Pulmonary artery endothelial cell (primary cell): Measurements from ENCODE around the gene BCLAF1. TPM values are rescaled to one million over a fixed set of nuclear protein-coding genes. Genes with fewer than 3 reads are reported as not detected.
"Not testable (repeated sequence)": the region's sequence is repeated elsewhere in the genome, so short reads cannot be mapped to it uniquely, and the experiment has no call there.

Experiments
- DNase-seq: peaks from one replicate; pipeline ENCODE4 v3.0.0-alpha.2; 2011; ENCODE audit warnings: low read depth, low spot score
- total RNA-seq: library from RNA; depleted of rRNA; stranded (reverse); fragments of >200 nt; gene quantifications from 2 replicates; pipeline ENCODE4 v1.2.3, GENCODE V29; 2014

BCLAF1 gene
- total RNA-seq, 1 donor from 2014 or later = 112 TPM

GRCh38 chr6:136309729-136310311 is 20.2 kb upstream of the BCLAF1 start:
- DNase-seq = no peak

DNA sequence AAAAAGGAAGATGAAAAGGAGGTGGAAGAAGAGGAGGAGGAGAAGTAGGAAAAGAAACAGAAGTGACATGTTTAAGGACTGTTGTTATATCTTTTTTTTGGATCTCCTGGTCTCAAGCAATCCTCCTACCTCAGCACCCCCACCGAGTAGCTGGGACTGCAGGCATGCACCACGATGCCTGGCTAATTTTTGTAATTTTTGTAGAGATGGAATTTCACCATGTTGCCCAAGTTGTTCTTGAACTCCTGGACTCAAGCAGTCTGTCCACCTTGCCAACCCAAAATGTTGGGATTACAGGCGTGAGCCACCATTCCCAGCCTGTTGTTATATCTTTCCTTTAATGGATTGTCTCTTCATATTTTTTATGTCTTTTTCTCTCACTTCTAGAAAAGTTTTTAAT is 19.5 kb upstream of the BCLAF1 start:
- DNase-seq = no peak

GRCh38 chr6:136308469-136308868 is 18.8 kb upstream of the BCLAF1 start:
- not testable (repeated sequence) for DNase-seq

GRCh38 chr6:136307351-136307750 is 17.7 kb upstream of the BCLAF1 start:
- DNase-seq = no peak

DNA sequence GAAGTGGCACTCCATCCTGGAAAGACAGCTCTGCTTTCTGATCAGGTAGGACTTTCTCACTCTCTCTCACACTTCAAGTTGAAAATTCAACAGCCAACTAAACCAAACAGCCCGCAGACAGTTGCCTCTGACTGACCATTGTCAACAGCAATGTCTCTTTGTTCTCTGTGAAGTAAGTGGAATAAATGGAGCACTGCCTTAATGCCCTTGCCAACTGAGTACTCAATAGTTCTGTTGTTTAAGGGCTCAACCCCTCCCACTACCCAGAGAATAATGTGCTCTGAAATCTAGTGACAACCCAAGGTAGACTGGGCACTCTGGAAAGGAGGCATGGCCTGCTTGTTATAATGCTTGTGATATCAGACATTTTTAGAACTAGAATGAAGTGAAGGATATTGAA is 16.8 kb upstream of the BCLAF1 start:
- no peak for DNase-seq

DNA sequence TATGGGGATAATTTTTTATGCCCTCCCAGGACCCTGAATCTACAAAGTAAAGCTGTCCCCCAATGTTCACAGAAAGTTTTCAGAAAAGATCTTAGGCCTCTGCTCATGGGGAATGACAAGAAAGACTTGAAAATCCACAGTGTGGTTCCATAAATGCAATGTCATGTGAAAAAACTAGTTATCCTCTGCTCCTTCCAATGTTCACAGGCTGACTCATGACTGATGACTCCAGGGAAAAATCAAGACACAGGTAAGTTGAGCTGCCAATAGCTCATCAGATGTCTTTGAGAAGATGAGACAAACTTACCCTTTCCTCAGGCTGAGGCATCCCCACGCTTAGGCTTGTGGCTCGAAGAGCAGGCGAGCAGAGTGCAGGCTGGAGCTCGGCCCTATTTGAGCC is 14.8 kb upstream of the BCLAF1 start:
- DNase-seq = no peak

GRCh38 chr6:136303516-136303915 is 13.9 kb upstream of the BCLAF1 start:
- no peak for DNase-seq

- no peak for DNase-seq
Observed at GRCh38 chr6:136294621-136295020, 5.0 kb upstream of the BCLAF1 start.

DNA sequence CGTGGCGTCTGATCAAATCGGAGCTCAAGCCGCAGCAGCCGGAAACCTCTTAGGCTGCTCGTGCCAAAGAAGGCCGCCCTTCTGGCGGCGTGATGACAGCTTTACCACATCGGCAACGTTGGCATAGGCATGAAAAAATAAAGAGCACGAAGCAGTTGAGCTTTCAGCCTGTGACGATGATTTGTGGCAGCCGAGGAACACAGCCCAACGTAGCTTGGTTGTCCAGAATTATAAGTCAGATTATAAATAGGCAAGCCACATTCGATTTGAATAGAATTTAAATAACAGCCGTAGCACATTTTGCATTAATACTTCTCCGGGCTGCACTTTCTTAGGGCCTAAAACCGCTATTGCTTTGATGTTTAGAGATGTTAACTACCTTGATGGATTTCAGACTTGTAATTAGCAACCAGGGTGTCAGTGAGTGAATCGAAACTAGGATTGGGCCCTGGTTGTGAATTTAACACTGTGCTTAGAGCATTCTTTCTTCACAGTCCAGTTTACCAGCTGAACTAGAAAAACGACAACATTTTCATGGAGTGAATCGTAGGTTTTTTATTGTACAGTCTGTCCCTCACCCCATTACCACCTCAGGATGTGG is 864 bp upstream of the BCLAF1 start:
- peak; percentile 60 for DNase-seq

GRCh38 chr6:136289327-136289578 is 393 bp downstream of the BCLAF1 start:
- peak; percentile 66 for DNase-seq

DNA sequence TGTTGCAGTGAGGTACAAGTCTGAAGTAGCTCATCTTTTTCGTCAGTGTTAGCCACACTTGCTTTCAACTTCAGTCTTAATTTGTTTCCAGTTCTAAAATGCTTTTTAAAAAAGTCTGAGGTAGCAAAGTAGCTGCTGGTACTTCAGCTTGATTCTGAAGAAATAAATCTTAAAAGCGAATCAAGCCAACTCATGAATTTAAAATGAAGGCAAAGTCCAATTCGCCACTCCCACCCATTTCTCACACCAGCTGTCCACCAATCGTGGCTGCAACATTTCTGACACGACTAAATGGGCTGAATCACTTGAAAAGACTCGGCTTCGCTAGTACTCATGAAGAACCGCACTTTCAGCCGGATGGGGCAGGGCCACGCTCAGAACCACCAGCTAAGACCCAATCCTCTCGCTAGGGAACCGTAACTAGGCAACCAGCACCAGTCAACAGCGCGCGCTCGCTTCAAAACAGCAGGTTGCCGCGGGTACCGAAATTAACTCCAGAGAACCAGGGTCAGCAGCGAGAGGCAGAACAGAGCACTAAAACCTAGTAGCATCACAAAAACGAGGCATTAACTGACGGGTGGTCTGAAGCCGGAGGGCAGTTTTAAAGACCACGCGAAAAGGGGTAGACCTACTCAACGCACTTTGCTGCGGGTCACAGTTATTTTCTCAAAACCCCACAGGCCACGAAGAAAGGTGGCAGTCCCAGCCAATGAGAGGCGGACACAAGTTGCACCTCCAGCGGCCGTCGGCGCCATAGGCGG is 900 bp downstream of the BCLAF1 start:
- DNase-seq = peak; percentile 85

DNA sequence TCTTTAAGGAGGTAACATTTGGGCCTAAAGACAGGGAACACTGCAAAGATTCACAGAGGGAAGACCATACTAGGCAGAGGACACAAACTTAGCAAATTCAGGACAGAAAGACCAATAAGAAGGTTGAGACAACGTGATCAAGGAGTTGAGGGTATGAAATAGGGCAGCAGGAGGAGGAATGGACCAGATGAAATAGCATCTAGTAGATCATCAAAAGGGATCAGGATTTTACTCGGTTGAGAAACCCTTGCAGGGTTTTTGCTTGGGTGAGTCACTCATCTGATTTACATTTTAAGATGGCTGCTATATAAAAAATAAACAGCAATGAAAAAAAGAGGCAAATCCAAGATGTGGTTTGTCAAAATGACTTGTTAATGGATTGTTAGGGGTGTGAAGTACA is 4.7 kb downstream of the BCLAF1 start:
- DNase-seq = no peak

DNA sequence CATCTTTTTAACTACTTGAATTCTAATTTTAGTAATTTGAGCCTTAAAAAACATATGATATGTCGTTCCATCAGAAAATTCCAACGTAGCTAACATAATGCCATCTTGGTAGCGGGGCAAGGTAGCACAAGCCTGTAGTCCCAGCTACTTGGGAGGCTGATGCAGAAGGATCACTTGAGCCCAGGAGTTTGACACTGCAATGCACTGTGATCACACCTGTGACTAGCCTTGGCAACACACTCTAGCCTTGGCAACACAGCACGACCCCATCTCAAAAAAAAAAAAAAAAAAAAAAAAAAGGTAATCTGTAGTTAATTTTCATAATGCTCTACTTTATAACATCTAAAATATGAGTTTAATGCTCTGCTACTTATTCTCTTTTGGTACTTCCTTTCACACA is 6.7 kb downstream of the BCLAF1 start:
- no peak for DNase-seq

DNA sequence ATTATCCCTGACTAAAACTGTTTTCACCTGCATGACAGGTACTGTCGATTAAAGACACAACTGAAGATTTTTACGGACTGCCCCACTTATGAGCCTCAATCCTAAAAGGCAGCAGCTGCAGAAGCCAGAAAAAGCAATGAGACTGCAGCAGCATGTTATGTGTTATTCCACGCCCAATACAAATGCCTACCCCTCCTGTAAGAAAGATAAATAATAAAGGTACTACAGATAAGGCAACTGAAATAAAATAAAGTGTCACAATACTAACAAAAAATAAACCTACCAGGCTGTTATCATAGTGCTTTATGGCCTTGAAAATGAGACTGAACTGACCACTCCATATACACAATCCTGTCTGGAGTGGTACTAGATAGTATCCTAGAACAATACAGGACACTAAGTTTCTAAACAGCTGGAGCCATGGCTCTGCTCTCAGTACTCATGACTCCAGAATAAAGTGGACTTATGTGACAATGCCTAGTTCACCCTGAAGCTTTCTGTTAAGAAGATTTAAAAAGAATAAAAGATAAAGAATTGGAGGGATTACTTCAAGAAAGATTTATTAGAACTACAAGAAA is 9.5 kb downstream of the BCLAF1 start:
- no peak for DNase-seq

- no peak for DNase-seq
Observed at GRCh38 chr6:136274062-136274461, 15.6 kb downstream of the BCLAF1 start.

- no peak for DNase-seq
Observed at GRCh38 chr6:136265101-136265500, 24.5 kb downstream of the BCLAF1 start.

- DNase-seq = no peak
Observed at GRCh38 chr6:136262940-136263339, 26.7 kb downstream of the BCLAF1 start.

DNA sequence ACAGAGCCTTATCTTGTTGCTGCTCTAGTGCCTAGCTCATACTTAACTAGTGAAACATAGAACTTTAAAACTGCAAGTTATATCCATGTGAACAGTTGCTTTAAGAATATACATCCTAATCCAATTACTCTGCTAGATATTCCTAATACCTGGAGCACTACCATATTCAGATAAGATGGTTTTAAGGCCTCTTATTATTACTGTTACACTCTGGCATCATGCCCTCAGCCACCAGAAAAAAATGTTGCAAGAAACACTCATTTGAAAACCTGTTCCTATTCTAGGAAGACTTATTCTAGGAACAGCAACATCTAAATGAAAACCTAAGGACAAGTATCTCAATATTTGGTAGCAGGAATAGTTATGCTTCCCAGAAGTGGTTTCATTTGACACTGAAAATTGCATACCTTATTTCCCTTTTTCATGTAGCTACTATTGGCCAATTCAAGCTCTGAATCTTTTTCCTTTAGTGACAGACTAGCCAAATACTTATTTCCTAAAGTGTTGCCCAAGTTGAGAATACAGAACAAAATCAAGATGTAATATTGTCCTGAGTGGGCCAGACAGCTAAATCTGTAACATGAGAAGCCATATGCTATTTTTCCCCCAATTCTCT is 34.7 kb downstream of the BCLAF1 start:
- DNase-seq = no peak

- no peak for DNase-seq
Observed at GRCh38 chr6:136253734-136254133, 35.9 kb downstream of the BCLAF1 start.

GRCh38 chr6:136252441-136252840 is 37.2 kb downstream of the BCLAF1 start:
- DNase-seq = no peak

GRCh38 chr6:136251394-136251793 is 38.3 kb downstream of the BCLAF1 start:
- no peak for DNase-seq

- no peak for DNase-seq
Observed at GRCh38 chr6:136250686-136251008, 39.0 kb downstream of the BCLAF1 start.
